Activated T-helper 2 cell treated with anti-CD3 and anti-CD28 coated beads, Interferon-gamma antibody, Interleukin-2, Interleukin-4, amounts not matched to agents 10 μg/mL and 5 μg/mL and 100 μg/mL, durations not matched to agents 14 hours and 24 hours and 36 hours (primary cell): ENCODE measurements around the gene SCAMP3. TPM values are rescaled to one million over a fixed set of nuclear protein-coding genes. Genes with fewer than 3 reads are reported as not detected.
A peak's percentile ranks its signal among the peaks of the same experiment; 100 is the strongest.

ENCODE experiments used
- DNase-seq: peaks from one replicate; pipeline ENCODE4 v3.0.0; 2021; ENCODE audit warnings: low spot score
- H3K27ac Mint-ChIP-seq: one replicate; pipeline ENCODE4 v1.8.0; 2021; ENCODE audit warnings: mixed read lengths
- H3K27me3 Mint-ChIP-seq: one replicate; pipeline ENCODE4 v1.8.0; 2021; ENCODE audit warnings: low read depth, mixed read lengths
- H3K36me3 Mint-ChIP-seq: one replicate; pipeline ENCODE4 v1.8.0; 2021; ENCODE audit warnings: low read depth, mixed read lengths
- H3K4me1 Mint-ChIP-seq: one replicate; pipeline ENCODE4 v1.8.0; 2021; ENCODE audit warnings: low read depth, mixed read lengths
- H3K4me3 Mint-ChIP-seq: one replicate; pipeline ENCODE4 v1.8.0; 2021; ENCODE audit warnings: low read depth, mild to moderate bottlenecking, moderate library complexity, mixed read lengths
- H3K9me3 Mint-ChIP-seq: one replicate; pipeline ENCODE4 v1.8.0; 2021; ENCODE audit warnings: mixed read lengths
- intact Hi-C: fragments of 100-400 bp; cut with micrococcal nuclease; formaldehyde crosslinking; loops from one replicate; pipeline ENCODE4 v1.15.1; 2023
- total RNA-seq: library from RNA; stranded (reverse); gene quantifications from 2 replicates; pipeline ENCODE4 v1.2.3, GENCODE V29; 2022

SCAMP3 gene
- total RNA-seq = 113 and 123 TPM in 2 replicates

DNA sequence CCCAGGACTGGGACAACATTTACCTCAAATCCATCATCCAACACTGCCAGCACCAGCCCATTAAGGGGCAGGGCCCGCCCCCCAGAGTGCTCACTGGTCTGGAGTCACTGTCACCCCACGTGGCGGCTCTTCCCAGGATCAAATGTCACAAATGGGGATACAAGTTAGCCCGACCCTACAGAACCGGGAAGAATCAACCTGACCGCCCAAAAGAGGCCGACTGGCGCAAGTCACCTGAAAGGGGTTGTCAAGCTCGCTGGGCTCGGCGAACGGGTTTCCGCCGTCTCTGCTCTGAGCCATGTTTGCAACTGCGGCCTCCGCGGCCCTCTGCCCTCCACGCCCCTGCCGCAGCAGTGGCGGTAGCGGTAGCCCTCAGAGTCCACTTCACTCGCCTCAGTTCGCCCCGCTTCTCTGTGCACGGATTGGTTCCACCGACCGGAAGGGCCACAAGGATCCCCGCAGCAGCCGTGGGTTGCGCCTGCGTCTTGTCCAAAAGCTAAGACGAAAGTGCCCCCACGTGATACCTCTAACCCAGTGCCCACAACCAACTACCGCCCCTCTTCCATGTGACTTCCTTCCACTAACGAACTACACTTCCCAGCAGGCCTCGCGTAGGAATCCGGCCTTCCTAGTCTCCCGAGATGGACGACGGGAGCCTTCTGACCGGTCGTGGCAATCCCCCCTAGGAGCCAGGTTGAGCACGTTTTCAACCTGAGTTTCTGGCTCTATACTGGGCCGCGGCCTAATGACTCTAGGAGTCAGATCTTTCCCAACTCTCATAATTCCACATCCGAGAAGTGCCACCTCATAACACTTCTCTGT, at the start of gene SCAMP3:
SCAMP3 (minus strand) TSS at position 509 of the 822 bp plus-strand sequence; CDS start at position 300, 209 bp downstream.
- peak within 1 kb of the TSS; percentile 98 for H3K4me3 Mint-ChIP-seq
- intact Hi-C loops = loop anchor here (1.0 to 5.0 kb wide), 3 partner anchors 11 to 1240 kb away; partner anchors contain the start of genes CLK2, FDPS and MEF2D
- peak within 1 kb of the TSS; percentile 90 for H3K27ac Mint-ChIP-seq
- no peaks in the 10 kb centered on the region for H3K9me3 Mint-ChIP-seq
- peaks cover 87% of the 10 kb centered on the region for H3K36me3 Mint-ChIP-seq
- no peaks in the 10 kb centered on the region for H3K27me3 Mint-ChIP-seq
- H3K4me1 Mint-ChIP-seq = peaks cover 21% of the 10 kb centered on the region
- peak; percentile 85 for DNase-seq

DNA sequence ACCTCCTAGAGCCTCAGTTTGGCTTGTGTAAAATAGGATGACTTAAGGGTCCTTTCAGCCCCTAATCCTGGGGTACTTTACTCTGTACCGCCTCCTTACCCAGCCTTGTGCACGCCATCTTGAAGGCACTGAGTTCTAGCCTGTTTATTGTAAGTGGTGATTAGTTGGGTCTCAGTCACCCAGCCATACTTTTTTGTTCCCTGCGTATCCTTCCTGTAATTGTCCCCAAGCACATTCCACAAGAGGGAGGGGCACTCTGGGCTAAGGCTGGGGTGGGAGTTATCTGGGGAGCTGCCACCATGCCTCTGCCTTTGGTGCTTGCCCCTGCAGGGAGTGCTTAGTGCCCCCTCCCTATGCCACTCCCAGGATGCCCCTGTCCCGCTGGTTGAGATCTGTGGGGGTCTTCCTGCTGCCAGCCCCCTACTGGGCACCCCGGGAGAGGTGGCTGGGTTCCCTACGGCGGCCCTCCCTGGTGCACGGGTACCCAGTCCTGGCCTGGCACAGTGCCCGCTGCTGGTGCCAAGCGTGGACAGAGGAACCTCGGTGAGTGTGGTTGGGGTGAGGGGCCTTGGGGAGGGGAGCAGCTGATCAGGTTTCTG, 47.4 kb upstream of the SCAMP3 start:
- no peak for DNase-seq
- peak overlapping the region; percentile 98 for H3K4me3 Mint-ChIP-seq
- peak overlapping the region; percentile 97 for H3K27ac Mint-ChIP-seq
- no peaks in the 10 kb centered on the region for H3K9me3 Mint-ChIP-seq
- no peaks in the 10 kb centered on the region for H3K27me3 Mint-ChIP-seq
- intact Hi-C loops = loop anchor here (1.0 to 5.0 kb wide), 3 partner anchors 11 to 47 kb away; partner anchors contain the start of genes CLK2, RUSC1 and SCAMP3
- H3K36me3 Mint-ChIP-seq = peaks cover 51% of the 10 kb centered on the region
- peaks cover 38% of the 10 kb centered on the region for H3K4me1 Mint-ChIP-seq

DNA sequence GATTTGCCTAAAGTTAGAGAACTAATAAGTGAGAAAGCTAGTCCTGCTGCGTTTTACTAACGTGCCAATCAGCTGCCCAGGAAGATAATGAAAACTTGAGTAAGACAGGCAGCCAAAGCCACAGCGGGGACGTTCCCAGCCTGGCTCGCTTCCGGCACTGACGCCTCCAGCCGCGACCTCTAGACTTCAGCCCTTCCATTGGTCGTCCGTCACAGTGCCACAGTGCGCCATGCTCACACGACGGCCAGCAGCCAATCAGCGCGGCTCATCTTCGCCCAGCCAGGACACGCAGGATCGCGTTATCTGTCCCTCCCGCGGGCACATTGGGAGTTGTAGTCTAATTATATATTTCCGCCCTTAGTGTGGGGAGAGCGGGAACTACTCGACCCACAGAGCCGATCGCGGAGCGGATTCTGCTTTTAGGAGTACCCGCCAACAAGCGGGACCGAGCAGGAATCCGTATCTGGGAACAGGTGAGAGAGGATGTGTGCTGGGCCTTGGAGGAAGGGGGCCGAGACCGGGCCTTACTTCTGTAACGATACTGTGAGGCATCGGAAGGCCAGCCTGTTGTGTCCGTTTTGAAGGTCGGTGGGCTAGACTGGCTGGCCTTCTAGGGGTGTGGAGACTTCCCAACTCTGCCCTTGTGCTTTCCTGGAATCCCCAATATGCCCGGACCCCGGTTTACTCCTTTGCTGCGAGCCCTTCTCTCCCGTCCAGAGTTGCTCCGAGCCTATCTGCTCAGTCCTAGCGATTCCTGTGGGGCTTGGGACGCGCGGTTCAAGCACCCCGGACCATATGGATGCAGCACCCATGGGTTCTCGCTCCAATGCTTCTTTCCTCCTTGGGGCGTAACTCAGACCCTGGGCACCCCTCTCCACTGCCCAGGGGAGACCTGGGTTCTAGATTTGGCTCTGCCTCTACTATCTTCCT, 46.6 kb upstream of the SCAMP3 start, which contains the start of gene FDPS:
FDPS (plus strand) TSS at position 374 of the 930 bp plus-strand sequence. CDS start 924 bp downstream, outside the sequence.
- no peaks in the 10 kb centered on the region for H3K27me3 Mint-ChIP-seq
- peaks cover 45% of the 10 kb centered on the region for H3K36me3 Mint-ChIP-seq

GRCh38 chr1:155307247-155307740, 45.1 kb upstream of the SCAMP3 start:
- H3K4me3 Mint-ChIP-seq = no peak overlapping the region
- no peaks in the 10 kb centered on the region for H3K27me3 Mint-ChIP-seq
- H3K36me3 Mint-ChIP-seq = peaks cover 30% of the 10 kb centered on the region
- peaks cover 28% of the 10 kb centered on the region for H3K4me1 Mint-ChIP-seq
- intact Hi-C loops = loop anchor here (5.0 kb wide), 1 partner anchor 45 kb away; the partner anchor contains the start of gene SCAMP3
- no peaks in the 10 kb centered on the region for H3K9me3 Mint-ChIP-seq
- no peak for DNase-seq
- H3K27ac Mint-ChIP-seq = peak overlapping the region; percentile 97

More for the DNA sequence above, 46.6 kb upstream of the SCAMP3 start, which contains the start of gene FDPS:
- intact Hi-C loops = loop anchor here (1.0 to 5.0 kb wide), 3 partner anchors 12 to 46 kb away; partner anchors contain the start of genes CLK2, RUSC1 and SCAMP3
- Mint-ChIP-seq H3K4me3 (peak within 1 kb of the TSS; percentile 98), H3K27ac (peak within 1 kb of the TSS; percentile 97), H3K9me3 (no peaks in the 10 kb centered on the region), H3K4me1 (peaks cover 38% of the 10 kb centered on the region)
- DNase-seq = peak; percentile 98

GRCh38 chr1:155305881-155306391, 43.8 kb upstream of the SCAMP3 start:
- H3K27ac Mint-ChIP-seq = peak overlapping the region; percentile 50

GRCh38 chr1:155304558-155305063, 42.5 kb upstream of the SCAMP3 start:
- no peak overlapping the region for H3K4me3 Mint-ChIP-seq
- DNase-seq = no peak
- no peaks in the 10 kb centered on the region for H3K9me3 Mint-ChIP-seq
- H3K27me3 Mint-ChIP-seq = no peaks in the 10 kb centered on the region
- H3K4me1 Mint-ChIP-seq = peaks cover 8% of the 10 kb centered on the region
- intact Hi-C loops = loop anchor here (5.0 kb wide), 1 partner anchor 42 kb away; the partner anchor contains the start of gene SCAMP3
- H3K36me3 Mint-ChIP-seq = peaks cover 5% of the 10 kb centered on the region
- H3K27ac Mint-ChIP-seq = no peak overlapping the region

More at GRCh38 chr1:155305881-155306391, 43.8 kb upstream of the SCAMP3 start:
- Mint-ChIP-seq H3K27me3 (no peaks in the 10 kb centered on the region), H3K36me3 (peaks cover 18% of the 10 kb centered on the region), H3K4me3 (no peak overlapping the region), H3K4me1 (peaks cover 17% of the 10 kb centered on the region), H3K9me3 (no peaks in the 10 kb centered on the region)
- DNase-seq = no peak
- intact Hi-C loops = loop anchor here (5.0 kb wide), 1 partner anchor 44 kb away; the partner anchor contains the start of gene SCAMP3

DNA sequence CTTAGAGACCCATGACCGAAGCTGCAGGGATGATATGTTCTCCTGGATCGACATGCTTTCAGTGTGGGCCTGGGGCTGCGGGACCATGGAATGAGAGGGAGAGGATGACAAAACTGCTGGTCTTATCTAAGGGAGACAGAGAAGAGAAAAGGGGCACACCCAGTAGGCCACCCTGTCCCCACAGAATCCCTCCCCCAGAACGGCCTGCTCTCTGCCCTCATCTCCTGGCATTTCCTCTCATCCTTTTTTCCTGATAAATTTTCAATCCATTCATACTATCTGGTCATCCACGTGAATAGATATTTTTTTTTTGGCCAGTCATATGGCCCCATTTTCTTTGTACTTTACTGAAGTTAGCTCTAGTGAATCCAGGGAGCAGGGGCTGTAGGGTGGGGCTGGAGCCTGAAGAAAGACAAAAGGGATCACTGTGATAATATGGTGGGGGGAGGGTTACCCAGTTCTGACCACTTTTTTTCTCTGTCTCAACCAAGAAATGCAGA, 39.2 kb upstream of the SCAMP3 start, which contains the start of gene PKLR:
PKLR (minus strand) TSS at position 97 of the 500 bp plus-strand sequence; CDS start at position 54, 43 bp downstream.
- Mint-ChIP-seq H3K27me3 (peaks cover 17% of the 10 kb centered on the region), H3K4me1 (peaks cover 3% of the 10 kb centered on the region), H3K27ac (no peak within 1 kb of the TSS), H3K4me3 (no peak within 1 kb of the TSS), H3K9me3 (no peaks in the 10 kb centered on the region), H3K36me3 (no peaks in the 10 kb centered on the region)
- no peak for DNase-seq
- intact Hi-C loops = no loop called here

DNA sequence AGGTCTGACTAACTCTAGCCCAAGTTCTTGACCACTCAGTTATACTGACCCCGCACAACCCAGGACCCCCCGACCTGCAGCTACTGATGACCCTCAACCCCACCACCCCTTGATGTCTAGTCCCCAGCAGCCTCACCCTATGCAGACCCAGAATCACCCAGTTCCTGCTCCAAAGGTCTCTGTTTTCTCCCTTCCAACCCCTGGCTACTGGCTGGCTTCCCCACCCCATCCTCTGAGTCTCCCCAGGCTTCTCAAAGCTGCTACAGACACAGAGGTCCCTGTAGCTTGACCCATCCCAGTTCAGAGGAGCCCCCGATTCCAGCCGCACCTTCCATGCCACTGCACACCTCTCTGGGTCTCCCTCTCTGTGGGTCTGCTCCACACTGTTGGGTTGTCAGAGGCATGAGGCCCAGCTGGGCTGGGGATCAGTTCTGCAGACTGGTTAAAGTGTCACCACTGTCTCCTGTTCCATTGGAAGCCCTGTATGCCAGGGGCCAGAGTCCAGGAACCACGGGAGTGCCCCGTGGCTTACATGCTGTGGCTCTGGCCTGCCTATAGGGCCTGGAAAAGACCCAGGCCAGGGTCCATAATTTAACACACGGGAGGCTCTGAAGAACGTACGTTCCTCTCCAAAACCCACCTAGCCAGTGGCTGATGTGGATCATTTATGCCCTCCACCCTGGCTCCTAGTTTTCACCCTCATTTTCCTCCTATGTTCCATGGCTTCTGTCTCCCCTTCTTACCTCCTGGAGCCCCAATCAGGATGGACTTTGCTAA, 38.6 kb upstream of the SCAMP3 start:
- intact Hi-C loops = no loop called here
- Mint-ChIP-seq H3K27me3 (peaks cover 23% of the 10 kb centered on the region), H3K4me3 (no peak overlapping the region), H3K27ac (no peak overlapping the region), H3K36me3 (no peaks in the 10 kb centered on the region), H3K4me1 (peaks cover under 1% of the 10 kb centered on the region), H3K9me3 (no peaks in the 10 kb centered on the region)
- DNase-seq = no peak

DNA sequence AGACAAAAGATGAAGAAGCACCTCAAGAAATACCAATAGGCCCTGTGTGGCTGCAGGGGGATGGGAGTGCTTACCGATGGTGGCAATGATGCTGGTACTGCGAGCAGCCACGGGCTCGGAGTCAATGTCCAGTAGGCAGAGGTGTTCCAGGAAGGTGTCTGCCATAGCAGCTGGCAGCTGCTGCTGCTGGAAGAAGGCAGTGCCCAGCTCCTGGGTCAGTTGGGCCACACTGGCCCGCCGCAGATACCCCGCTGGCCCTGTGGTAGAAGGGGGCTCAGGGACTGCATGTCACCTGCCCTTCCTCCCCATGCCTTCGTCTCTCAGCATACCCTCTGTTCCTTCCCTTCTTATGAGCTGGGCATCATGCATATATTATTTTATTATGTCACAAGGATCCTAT, 37.9 kb upstream of the SCAMP3 start:
- no peaks in the 10 kb centered on the region for H3K36me3 Mint-ChIP-seq
- H3K27me3 Mint-ChIP-seq = peaks cover 26% of the 10 kb centered on the region
- no peak overlapping the region for H3K27ac Mint-ChIP-seq
- H3K4me3 Mint-ChIP-seq = no peak overlapping the region
- peaks cover 3% of the 10 kb centered on the region for H3K4me1 Mint-ChIP-seq
- H3K9me3 Mint-ChIP-seq = no peaks in the 10 kb centered on the region
- DNase-seq = no peak
- intact Hi-C loops = no loop called here

DNA sequence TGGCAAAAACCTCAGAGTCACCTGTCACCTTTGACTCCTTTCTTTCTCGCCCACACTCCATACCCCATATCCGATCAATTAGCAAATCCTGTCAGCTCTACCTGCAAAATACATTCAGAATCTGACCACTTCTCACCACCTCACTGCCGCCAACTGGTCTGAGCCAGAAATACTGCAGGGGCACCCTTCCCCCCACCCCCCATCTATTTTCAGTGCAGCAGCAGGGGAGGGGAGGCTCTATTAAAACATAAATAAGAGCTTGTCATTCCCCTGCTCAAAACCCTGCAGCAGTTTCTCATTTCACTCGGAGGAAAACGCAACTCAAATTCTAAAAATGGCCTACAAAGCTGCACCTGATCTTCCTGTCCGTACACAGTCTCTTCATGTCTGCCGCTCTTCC, 35.2 kb upstream of the SCAMP3 start:
- no peak overlapping the region for H3K27ac Mint-ChIP-seq
- no peak overlapping the region for H3K4me3 Mint-ChIP-seq
- H3K27me3 Mint-ChIP-seq = peaks cover 43% of the 10 kb centered on the region
- no peak for DNase-seq
- intact Hi-C loops = no loop called here
- no peaks in the 10 kb centered on the region for H3K36me3 Mint-ChIP-seq
- H3K4me1 Mint-ChIP-seq = peaks cover 8% of the 10 kb centered on the region
- H3K9me3 Mint-ChIP-seq = no peaks in the 10 kb centered on the region

- H3K27ac Mint-ChIP-seq = no peak overlapping the region
- peaks cover 43% of the 10 kb centered on the region for H3K27me3 Mint-ChIP-seq
- H3K4me3 Mint-ChIP-seq = no peak overlapping the region
- no peaks in the 10 kb centered on the region for H3K36me3 Mint-ChIP-seq
- intact Hi-C loops = no loop called here
- H3K4me1 Mint-ChIP-seq = peaks cover 8% of the 10 kb centered on the region
- H3K9me3 Mint-ChIP-seq = no peaks in the 10 kb centered on the region
- no peak for DNase-seq
Measured at GRCh38 chr1:155296661-155297060, 34.5 kb upstream of the SCAMP3 start.
